Measurements from ENCODE around the gene EEA1.

EEA1 gene

DNA sequence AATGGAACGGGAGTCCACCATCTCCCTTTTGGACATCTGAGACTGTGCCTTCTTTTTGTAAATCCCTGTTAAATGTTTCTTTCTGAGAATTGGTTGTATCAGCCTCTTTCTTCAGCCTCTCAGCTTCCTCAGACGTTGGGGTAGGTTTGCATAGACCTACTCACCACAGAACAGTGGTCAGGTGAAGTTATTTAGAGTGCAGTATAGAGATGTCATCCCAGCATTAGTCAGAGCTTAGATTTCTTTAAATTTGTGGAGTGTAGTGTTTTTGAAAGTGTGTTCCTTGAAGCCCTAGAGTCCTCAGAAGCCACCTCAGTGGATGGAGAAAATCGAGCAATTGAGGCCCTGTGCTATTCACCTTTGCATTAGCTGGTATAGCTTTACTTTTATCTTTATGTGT lies 8.9 kb upstream of the EEA1 start:
- DNase-seq (ENCODE audit: low read depth) = no peak

- DNase-seq (ENCODE audit: low read depth) = no peak
Observed at GRCh38 chr12:92933606-92934005, 4.5 kb upstream of the EEA1 start.

- no peak for DNase-seq (ENCODE audit: low read depth)
Observed at GRCh38 chr12:92930421-92930820, 1.3 kb upstream of the EEA1 start.

GRCh38 chr12:92929983-92930382 lies 888 bp upstream of the EEA1 start:
- no peak for DNase-seq (ENCODE audit: low read depth)

DNA sequence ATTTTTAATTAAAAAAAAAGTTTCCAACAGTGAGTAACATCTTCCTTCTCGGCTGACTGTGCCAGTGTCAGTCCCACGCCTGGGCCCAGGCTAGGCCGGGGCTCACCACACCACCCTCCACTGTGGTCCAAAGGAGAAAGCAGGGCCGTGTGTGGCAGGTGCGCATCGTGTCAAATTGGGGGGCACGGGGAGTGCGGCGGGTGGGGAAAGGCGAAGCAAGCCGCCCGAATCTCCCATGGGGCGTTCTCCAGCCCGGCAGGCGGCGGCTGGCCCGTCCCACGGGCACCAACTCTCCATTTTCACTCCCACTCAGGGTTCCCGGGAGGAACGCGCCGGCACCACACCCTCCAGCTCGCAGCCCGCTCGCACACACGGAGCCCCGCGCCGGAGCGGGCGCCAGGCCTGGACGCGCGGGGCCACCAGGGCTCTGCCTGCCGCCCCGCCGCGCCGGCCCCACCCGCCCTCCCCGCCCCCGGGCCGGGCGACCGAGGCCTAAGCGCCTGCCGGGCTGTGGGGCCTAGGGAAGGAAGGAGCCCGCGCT lies 604 bp downstream of the EEA1 start:
- peak; percentile 36 for DNase-seq (ENCODE audit: low read depth)

DNA sequence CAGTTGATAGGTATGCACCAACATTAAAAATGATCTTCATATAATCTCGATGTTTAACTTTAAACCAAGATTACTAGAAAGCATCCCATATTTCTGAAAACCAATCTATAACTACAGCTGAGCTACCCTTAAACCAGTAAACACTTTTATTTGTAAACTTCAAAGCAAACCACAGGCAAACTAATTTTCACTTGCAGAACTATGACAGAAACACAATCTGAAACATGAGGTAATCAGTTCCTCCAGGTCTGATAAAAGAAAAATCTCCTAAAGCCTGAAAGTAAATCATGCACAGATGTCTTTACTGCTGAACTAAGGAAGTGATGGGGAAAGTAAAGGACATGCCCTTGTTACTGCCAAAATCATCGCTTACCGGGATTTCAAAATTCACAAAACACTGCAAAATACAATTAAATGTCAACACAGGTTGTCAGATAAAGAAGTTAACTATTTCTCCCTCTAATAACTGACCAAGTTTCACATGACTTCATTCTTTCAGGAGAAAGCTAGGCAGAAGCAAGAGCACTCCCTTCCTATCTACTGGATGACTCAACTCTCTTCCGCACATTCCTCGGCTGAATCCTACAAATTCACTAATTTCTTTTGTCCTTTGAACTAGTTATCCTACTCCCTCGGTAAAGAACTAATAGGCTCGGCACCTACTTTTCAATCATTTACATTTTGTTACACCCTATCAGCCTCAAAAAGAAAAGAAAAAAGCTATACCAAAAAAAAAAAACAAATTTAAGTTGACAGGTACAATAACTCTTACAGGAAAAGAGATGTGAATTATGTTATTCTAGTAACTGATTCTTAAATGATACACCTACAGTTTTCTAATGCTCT lies 1.4 kb downstream of the EEA1 start:
- no peak for DNase-seq (ENCODE audit: low read depth)

DNA sequence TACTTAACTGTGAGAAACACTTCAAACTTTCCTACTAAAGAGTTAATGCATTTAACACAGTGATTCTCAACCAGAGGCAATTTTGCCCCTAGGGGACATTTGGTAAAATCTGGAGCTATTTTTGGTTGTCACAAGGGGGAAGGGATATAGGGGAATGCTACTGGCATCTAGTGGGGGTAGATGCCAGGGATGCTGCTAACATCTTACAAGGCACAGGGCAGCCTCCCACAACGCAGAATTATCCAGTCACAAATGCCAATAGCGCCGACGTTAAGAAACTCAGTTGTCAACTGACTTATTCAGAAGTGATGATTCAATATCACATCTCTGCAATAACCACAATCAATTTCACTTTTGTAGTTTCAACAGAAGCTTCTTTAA lies 2.0 kb downstream of the EEA1 start:
- DNase-seq (ENCODE audit: low read depth) = peak; percentile 31

- no peak for DNase-seq (ENCODE audit: low read depth)
Observed at GRCh38 chr12:92926549-92926948, 2.5 kb downstream of the EEA1 start.

GRCh38 chr12:92921877-92922276 lies 7.2 kb downstream of the EEA1 start:
- DNase-seq (ENCODE audit: low read depth) = no peak

- DNase-seq (ENCODE audit: low read depth) = no peak
Observed at GRCh38 chr12:92915365-92915764, 13.7 kb downstream of the EEA1 start.

DNA sequence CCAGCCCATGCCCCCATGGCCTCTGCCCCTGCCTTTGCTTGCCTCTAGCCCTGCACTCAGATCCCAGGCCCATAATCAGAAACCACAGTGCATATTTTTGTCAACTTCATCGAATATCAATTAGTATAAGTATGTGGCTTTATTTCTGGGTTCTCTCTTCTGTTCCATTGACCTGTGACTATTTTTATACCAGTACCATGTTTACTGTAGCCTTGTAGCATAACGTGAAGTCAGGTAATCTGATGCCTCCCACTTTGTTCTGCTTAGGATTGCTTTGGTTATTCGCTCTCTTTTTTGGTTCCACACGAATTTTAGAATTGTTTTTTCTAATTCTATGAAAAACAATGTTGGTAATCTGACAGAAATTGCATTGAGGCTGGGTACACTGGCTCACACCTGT lies 14.9 kb downstream of the EEA1 start:
- no peak for DNase-seq (ENCODE audit: low read depth)

DNA sequence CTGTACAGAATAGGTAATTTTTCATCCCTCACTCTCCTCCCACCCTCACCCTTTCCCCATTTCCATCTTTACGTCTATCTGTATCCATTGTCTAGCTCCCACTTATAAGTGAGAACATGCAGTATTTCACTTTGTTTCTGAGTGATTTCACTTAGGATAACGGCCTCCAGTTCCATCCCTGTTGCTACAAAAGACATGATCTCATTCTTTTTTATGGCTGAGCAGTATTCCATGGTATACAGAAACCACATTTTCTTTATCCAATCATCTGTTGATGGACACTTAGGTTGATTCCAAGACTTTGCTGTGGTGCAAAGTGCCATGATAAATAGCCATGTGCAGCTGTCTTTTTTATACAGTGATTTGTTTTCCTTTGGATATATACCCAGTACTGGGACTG lies 16.4 kb downstream of the EEA1 start:
- DNase-seq (ENCODE audit: low read depth) = no peak

DNA sequence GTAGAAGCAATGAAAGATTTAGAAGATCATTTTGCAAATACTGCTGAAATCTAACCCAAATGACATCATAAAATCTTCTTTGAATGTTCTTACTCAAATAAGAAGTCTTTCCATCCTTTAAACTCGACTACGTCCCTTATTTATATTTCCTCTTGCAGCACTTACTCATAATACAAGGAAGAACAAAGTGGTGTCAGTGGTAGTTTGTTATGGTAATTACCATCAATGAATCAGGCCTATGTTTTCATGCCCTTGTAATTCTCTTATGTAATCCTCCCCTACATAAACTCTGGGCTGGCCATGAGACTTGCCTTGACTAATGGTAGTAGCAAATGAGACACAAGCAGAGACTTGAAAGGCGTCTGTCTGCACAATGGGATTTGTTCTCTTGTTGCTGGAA lies 17.0 kb downstream of the EEA1 start:
- no peak for DNase-seq (ENCODE audit: low read depth)

DNA sequence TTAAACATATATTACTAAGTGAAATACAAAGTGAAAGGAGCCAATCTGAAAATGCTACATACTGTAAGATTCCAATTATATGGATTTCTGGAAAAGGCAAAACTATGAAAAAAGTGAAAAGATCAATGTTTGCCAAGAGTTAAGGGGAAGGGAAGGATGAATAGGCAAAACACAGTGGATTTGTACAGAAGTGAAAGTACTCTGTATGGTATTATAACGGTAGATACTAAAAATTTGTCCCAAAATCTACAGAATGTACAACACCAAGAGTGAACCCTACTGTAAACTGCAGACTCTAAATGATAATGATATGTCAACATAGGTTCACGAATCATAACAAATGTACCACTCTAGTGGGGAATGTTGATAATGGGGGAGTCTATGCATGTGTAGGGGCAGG lies 17.8 kb downstream of the EEA1 start:
- no peak for DNase-seq (ENCODE audit: low read depth)

DNA sequence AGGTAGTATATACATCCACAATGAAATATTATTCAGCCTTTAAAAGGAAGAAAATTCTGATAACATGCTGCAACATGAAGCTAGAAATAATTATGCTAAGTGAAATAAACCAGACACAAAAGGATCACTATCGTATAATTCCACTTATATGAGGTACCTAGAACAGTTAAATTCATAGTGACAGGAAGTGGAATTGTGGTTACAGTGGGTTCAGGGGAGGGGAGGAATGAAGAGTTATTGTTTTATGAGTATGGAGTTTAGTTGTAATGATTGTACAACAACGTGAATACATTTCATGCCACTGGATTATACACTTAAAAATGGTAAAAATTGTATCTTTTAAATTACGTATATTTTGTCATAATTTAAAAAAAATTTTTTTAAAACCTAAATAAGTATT lies 21.0 kb downstream of the EEA1 start:
- DNase-seq (ENCODE audit: low read depth) = no peak

- DNase-seq (ENCODE audit: low read depth) = no peak
Observed at GRCh38 chr12:92905811-92906554, 23.1 kb downstream of the EEA1 start.

DNA sequence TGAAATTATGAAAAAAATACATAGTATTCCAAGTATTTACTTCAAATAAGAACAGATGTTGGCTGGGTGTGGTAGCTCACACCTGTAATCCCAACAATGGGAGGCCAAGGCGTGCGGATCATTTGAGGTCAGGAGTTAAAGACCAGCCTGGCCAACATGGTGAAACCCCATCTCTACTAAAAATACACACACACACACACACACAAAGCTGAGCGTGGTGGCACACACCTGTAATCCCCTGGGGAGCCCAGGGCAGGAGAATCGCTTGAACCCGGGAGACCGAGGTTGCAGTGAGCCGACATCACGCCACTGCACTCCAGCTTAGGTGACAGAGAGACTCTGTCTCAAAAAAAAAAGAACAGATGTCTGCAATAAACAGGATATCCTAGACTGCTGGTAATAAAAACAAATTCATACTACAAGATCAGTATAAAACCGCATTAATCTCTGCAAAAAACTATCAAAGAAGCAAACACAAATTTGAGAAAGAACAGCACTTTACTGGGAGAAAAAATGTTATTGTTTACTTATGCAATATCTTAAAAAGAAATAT lies 23.8 kb downstream of the EEA1 start:
- DNase-seq (ENCODE audit: low read depth) = no peak

DNA sequence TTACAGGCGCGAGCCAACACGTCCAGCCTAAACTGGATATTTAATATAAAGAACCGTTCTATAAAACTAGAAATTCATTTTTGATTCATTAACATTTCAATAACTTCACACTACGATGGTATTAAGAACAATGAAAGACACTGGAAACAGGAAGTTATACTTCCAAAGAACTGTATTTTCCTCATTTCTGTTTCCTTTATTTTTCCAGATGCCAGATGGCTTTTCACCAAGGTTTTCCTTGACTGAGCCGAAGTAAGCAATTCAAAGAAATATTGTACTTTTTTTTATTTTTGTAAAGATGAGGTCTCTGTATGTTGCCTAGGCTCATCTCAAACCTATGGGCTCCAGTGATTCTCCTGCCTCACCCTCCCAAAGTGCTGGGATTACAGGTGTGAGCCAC lies 28.2 kb downstream of the EEA1 start:
- DNase-seq (ENCODE audit: low read depth) = no peak

DNA sequence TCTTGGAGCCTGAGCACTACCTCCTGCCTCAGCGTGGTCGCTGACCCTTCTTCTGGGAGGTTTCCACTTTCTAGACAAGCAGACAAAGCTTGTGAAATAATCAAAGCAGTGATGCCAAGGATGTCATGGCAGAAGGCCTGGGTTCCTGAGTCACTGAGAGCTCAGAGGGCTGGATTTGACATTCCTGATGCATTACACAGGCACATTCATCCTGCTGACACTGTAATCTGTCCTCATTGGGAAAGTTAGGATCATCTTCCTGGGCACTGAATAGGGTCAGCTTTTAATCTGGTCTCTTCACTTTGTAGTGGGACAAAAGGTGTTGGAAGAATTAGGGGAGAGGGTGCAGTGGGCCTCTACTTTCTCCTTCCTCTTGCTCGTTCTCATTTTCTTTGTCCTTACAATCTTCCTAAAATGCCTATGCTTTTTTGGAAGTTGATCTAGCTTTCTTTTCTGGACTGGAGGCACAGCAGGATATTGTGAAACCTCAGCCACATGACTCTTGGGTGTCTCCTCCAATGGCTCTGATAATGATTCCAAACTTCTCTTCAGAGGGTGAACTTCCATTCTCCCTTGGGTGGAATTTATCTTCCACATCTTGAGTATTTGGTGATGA lies 29.6 kb downstream of the EEA1 start:
- DNase-seq (ENCODE audit: low read depth) = no peak

- no peak for DNase-seq (ENCODE audit: low read depth)
Observed at GRCh38 chr12:92898755-92899154, 30.3 kb downstream of the EEA1 start.

- DNase-seq (ENCODE audit: low read depth) = no peak
Observed at GRCh38 chr12:92897844-92898243, 31.3 kb downstream of the EEA1 start.

DNA sequence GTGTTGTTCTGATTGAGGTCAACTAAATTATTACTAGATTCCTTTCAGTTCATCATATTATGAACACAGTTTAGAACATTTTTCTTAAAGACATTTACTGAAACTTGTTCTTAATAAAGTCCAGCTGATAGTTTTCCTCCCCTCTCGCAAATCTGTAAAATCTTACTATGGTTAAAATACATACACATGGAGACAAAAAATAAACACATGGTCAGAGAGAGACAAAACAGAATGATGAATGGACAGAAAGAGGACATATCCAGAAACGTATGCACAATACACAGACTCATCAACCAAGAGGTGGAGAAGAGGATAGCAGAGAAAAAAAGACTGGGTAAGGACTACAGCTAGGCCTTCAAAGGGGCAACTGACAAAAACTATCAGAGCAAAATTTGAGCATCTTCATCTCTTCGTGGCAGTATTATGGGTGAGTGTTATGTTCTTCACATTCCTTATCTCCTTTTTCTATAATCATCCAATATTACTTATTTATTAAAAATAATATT lies 38.4 kb downstream of the EEA1 start:
- no peak for DNase-seq (ENCODE audit: low read depth)

Data from stimulated activated CD8-positive, alpha-beta memory T cell treated with anti-CD3 and anti-CD28 coated beads, Interleukin-4, amount 100 ng/mL, for 24 hours (primary cell).